ENCODE results near the gene SLC39A9. TPM values are rescaled to one million over a fixed set of nuclear protein-coding genes. Genes with fewer than 3 reads are reported as not detected.

The SLC39A9 gene
- total RNA-seq, 4 donors from 2014 or later, result 50.2 to 64.1 (median 57.9) TPM

DNA sequence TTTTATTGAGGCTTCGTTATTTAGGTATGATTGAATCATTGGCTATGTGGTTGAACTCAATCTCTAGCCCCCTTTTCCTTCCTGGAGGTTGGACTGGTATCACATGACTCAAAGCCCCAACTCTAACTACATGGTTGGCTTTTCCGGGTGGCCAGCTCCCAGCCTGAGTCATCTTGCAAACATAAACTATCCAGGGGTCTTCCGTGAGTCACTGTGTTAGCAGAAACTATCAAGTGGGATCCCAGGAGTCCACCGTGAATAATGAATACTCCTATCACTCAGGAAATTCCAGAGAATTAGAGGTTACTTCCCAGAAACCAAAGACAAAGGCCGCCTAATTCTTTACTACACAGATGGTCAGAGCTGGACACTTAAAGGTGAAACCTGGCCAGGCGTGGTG lies 66.3 kb downstream of the SLC39A9 start:
- TF ChIP-seq, protein P1, sequence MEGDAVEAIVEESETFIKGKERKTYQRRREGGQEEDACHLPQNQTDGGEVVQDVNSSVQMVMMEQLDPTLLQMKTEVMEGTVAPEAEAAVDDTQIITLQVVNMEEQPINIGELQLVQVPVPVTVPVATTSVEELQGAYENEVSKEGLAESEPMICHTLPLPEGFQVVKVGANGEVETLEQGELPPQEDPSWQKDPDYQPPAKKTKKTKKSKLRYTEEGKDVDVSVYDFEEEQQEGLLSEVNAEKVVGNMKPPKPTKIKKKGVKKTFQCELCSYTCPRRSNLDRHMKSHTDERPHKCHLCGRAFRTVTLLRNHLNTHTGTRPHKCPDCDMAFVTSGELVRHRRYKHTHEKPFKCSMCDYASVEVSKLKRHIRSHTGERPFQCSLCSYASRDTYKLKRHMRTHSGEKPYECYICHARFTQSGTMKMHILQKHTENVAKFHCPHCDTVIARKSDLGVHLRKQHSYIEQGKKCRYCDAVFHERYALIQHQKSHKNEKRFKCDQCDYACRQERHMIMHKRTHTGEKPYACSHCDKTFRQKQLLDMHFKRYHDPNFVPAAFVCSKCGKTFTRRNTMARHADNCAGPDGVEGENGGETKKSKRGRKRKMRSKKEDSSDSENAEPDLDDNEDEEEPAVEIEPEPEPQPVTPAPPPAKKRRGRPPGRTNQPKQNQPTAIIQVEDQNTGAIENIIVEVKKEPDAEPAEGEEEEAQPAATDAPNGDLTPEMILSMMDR (IDR thresholded peaks at IDR 0.05; ENCODE audit: low read depth), result no peak

DNA sequence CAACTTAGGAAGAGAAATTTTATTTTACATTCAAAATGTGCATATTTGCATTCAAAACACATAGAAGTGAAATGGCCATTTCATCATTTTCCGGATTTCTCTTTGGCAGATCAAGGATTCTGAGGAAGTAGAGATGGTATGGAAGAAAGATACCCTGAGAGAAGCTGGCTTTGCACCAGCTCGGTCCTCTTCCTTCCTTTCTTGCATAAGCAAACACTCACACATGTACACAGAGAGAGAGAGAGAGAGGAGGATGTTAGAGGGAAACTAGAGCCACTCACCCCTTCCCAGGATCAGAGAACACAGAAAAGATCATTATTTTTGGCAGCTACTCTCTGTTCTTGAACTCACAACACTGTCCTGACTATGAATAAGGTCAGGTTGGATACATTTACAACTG lies 70.5 kb downstream of the SLC39A9 start:
- TF ChIP-seq, protein P1 (IDR thresholded peaks at IDR 0.05; ENCODE audit: low read depth), result no peak

DNA sequence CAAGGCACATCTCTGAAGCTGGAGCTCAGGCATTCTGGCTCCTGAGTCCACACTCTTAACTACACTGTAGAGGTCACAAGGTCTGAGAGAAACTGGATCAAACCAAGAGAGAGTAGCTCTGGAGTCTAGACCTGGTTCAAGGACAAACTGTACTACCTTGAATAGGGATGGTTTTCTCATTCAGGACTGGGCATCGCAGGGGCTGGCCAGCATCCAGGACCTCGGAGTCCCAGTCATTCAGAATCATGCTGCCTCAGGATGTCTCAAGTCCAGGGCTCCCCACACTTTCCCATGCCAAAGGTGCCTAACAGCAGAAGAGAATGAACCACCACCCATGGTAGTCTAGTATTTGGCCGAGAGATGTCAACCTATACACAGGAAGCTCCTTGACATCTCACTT lies 72.9 kb downstream of the SLC39A9 start:
- TF ChIP-seq, protein P1 (IDR thresholded peaks at IDR 0.05; ENCODE audit: low read depth), result no peak

DNA sequence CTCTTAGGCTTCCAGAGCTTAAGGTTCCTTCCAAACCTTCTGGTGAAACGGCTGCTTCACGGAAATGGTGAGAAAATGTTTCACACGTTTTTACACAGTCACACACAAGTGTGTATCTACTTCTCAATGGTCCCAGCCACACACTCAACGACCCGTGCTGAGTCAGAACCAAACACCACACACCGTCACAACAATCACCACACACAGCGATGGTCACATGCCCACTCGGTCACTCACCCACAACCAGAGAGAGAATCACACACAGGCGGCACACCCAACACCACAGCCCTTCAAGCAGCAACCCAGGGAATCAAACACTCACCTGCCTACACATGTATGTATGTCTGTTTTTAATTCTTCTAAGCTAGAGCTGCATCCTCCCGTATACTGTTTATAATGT lies 73.4 kb downstream of the SLC39A9 start:
- TF ChIP-seq, protein P1 (IDR thresholded peaks at IDR 0.05; ENCODE audit: low read depth), result no peak

DNA sequence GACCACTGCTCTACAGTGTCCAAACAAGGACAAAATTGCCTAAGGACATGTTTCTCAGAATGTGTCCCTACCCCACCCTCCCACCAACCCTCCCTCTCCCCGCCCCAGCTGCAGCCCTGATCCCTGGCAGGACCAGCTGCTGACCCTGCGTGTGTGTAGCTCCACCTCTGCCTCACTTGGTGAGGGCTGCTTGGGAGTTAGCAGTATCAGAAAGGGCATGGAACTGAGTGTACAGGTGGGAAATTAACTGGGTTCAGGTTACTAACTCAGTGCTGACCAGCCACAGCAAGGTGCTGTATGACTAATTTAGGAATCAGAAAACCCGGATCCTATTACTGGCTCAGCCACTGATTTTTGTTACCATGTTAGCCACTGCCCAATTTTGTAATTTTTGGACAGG lies 74.8 kb downstream of the SLC39A9 start:
- TF ChIP-seq, protein P1 (IDR thresholded peaks at IDR 0.05; ENCODE audit: low read depth), result no peak

DNA sequence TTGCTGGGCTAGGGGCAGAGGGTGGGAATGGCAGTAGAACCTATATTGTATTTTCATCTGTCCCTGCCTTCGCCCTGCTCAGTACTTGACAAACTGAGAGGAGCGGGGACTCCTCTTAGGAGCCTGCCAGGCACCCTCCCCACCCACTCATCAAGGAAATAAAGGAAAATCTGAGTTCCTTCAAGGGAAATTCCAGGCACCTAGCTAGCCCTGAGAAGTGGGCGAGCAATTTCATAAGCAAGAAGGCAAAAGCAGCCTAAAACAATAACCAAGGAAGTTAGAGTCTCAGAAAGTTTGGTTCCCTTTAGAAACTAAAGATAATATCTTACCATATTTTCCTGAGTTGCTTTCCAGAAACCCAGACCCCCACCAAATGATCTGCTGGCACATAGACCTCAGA lies 75.5 kb downstream of the SLC39A9 start:
- TF ChIP-seq, protein P1 (IDR thresholded peaks at IDR 0.05; ENCODE audit: low read depth), result no peak

DNA sequence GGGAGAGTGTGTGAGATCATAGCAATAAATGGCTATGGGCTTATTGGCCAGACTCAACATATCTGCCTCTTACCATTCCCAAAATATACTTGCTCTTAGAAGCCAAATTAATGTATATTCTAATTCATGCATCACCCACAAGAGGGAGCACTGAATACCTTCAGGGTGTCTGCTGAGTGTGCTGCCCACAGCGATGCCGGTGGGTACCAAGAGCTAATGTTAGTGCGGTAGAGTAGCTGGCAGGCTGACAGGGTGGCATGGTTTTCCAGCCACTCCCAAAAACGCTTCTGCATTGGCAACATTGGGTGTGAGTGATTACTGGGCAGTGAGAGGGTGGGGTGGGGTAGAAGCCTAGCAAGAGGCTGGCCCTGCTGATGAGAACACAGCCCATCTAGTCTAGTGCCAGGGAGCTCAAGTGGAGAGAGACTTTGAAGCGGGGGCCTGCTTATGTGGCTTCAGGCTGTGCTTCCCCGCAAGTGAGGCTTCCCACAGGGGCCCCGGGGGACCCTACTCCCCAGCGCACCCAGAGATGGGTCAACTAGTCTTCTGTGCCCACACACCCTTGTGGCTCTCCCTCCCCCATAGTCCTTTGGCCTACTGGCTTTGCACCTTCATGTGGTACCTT lies 76.8 kb downstream of the SLC39A9 start:
- TF ChIP-seq, protein P1 (IDR thresholded peaks at IDR 0.05; ENCODE audit: low read depth), result no peak
